GM18520 (cell line): ENCODE results near the gene CLPTM1.
"Not testable (repeated sequence)": the region's sequence is repeated elsewhere in the genome, so short reads cannot be mapped to it uniquely, and the experiment has no call there.

Experiments
- ATAC-seq: cut with Tn5 transposase; IDR thresholded peaks from one replicate; pipeline ENCODE4 v1.9.1; 2021; ENCODE audit not compliant: unreplicated experiment

CLPTM1 gene

DNA sequence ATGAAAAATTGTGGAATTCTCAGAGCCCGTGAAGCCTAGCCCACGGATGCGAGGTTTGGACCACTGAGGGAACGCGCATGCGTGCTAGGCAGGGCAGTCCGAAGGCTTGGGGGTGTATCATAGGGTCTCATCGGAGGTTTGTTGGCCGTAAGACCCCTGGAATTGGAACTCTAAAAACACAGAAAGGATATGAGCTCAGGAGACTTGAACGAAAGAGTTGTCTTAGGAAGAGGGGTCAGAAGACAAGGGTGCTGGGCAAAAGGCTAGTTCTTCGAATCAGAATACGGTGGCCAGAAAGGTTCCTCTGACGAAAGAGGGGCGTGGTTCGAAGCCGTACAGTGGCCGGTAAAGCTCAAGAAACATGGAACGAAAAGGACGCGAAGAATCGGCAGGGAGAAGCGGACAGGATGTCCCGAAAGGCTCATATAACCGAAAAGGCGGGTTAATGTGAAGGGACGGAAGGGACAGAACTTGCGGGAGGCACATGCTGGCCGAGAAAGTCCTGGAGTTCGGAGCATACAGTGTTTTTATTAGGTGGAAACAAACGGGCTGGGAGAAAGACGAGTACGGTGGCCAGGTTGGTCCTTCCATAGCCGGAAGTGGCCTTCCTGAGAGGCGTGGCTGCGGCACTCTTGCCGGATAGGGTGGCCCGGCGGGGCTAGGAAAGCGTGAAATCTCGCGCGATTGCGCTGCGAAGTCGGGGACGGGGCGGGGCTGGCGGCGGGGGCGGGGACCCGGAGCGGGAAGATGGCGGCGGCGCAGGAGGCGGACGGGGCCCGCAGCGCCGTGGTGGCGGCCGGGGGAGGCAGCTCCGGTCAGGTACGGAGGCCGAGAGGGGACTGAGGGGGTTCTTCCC lies at the start of gene CLPTM1:
Gene CLPTM1, plus strand, starts transcription at position 732 of the 856 bp plus-strand sequence. Its CDS starts 16 bp downstream, at position 748.
- ATAC-seq: peak; percentile 82

GRCh38 chr19:44905437-44906160 lies 49.6 kb upstream of the CLPTM1 start, which contains the start of gene APOE:
Gene APOE, plus strand, starts transcription at chr19:44905796. Its CDS starts 829 bp downstream, at chr19:44906625.
- ATAC-seq: no peak

GRCh38 chr19:44907613-44908012 lies 47.6 kb upstream of the CLPTM1 start:
- ATAC-seq: no peak

DNA sequence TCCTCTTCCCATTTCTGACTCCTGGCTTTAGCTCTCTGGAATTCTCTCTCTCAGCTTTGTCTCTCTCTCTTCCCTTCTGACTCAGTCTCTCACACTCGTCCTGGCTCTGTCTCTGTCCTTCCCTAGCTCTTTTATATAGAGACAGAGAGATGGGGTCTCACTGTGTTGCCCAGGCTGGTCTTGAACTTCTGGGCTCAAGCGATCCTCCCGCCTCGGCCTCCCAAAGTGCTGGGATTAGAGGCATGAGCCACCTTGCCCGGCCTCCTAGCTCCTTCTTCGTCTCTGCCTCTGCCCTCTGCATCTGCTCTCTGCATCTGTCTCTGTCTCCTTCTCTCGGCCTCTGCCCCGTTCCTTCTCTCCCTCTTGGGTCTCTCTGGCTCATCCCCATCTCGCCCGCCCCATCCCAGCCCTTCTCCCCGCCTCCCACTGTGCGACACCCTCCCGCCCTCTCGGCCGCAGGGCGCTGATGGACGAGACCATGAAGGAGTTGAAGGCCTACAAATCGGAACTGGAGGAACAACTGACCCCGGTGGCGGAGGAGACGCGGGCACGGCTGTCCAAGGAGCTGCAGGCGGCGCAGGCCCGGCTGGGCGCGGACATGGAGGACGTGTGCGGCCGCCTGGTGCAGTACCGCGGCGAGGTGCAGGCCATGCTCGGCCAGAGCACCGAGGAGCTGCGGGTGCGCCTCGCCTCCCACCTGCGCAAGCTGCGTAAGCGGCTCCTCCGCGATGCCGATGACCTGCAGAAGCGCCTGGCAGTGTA lies 46.9 kb upstream of the CLPTM1 start:
- ATAC-seq: no peak

DNA sequence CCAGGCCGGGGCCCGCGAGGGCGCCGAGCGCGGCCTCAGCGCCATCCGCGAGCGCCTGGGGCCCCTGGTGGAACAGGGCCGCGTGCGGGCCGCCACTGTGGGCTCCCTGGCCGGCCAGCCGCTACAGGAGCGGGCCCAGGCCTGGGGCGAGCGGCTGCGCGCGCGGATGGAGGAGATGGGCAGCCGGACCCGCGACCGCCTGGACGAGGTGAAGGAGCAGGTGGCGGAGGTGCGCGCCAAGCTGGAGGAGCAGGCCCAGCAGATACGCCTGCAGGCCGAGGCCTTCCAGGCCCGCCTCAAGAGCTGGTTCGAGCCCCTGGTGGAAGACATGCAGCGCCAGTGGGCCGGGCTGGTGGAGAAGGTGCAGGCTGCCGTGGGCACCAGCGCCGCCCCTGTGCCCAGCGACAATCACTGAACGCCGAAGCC lies 46.3 kb upstream of the CLPTM1 start:
- ATAC-seq: no peak

GRCh38 chr19:44909775-44910174 lies 45.4 kb upstream of the CLPTM1 start:
- ATAC-seq: no peak

DNA sequence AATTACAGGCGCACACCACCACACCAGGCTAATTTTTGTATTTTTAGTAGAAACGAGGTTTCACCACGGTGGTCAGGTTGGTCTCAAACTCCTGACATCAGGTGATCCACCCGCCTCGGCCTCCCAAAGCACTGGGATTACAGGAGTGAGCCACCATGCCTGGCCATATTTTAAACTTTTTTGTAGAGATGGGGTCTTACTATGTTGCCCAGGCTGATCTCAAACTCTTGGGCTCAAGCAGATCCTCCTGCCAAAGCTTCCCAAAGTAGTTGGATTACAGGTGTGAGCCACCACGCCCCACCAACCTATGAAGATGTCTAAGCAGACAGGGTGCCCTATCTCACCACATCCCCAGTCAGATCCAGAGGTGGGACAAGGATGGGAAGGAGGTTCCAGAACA lies 43.3 kb upstream of the CLPTM1 start:
- not testable (repeated sequence) for ATAC-seq

DNA sequence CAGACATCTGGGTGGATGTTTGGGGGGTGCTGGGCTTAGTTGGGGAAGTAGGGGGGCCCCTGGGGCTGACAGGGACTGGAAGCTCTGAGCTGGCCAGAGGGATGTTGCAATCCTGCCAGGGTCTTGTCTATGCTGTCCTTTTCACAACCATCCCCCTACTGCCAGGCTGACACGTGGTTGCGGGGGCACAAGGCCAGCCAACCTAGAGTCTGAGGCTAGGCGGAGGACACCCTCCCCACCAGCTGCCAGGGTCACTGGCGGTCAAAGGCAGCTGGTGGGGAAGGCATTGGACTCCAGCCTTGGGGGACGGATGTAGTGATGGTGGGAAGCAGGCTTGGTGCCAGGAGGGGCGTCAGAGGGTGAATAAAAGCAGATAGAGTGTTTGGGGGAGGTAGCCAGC lies 42.3 kb upstream of the CLPTM1 start:
- no peak for ATAC-seq

DNA sequence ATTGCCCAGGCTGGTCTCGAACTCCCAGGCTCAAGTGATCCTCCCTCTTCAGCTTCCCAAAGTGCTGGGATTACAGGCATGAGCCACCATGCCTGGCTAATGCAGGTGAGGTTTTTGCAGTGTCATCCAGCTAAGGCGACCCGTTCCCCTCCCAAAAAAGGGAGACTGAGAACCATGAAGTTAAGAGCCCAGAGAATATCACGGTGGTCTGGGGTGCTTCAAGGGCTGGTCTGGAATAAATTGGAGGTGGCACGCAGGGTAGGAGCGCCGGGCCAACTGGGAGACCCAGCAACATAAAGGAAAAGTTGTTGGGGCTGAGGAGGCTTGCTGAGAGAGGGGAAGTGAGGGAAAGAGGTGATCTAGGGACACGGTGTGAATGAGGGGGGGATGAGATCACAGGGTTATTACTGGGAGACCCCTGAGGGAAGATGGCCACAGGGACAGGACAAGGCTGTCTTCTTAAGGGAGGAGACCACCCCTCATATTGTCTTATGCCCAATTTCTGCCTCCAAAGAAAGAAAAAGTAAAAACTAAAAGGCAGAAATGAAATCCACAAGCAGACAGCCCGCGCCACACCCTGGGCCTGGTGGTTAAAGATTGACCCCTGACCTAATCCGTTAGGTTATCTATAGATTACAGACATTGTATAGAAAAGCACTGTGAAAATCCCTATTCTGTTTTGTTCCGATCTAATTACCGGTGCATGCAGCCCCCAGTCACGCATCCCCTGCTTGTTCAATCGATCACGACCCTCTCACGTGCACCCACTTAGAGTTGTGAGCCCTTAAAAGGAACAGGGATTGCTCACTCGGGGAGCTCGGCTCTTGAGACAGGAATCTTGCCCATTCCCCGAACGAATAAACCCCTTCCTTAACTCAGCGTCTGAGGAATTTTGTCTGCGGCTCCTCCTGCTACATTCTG lies 41.4 kb upstream of the CLPTM1 start:
- ATAC-seq: not testable (repeated sequence)

DNA sequence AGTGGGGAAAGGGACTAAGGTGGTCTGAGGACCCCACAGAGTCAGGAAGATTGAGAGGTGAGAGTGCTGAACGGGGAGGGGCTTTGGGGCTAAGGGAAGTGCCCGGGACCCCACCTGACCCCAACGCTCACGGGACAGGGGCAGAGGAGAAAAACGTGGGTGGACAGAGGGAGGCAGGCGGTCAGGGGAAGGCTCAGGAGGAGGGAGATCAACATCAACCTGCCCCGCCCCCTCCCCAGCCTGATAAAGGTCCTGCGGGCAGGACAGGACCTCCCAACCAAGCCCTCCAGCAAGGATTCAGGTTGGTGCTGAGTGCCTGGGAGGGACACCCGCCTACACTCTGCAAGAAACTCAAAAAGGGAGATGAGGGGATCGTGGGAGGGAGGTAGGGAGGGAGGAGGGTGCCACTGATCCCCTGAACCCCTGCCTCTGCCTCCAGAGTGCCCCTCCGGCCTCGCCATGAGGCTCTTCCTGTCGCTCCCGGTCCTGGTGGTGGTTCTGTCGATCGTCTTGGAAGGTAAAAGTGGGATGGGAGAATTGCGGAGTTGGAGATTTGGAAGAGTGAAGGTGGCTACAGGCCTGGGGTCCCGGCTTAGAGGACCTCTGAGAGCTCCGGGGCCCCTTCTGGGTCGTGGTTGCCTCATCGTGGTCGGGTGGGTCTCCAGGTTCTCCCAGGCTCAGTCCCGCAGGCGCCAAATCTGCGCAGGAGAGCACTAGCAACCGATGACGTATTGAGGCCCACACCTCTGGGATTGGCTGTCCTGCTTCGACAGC lies 40.6 kb upstream of the CLPTM1 start, which contains the start of gene APOC1:
Gene APOC1, plus strand, starts transcription at position 176 of the 774 bp plus-strand sequence. Its CDS starts 284 bp downstream, at position 460.
- peak; percentile 91 for ATAC-seq

- ATAC-seq: no peak
Observed at GRCh38 chr19:44924243-44924725, 30.9 kb upstream of the CLPTM1 start.

DNA sequence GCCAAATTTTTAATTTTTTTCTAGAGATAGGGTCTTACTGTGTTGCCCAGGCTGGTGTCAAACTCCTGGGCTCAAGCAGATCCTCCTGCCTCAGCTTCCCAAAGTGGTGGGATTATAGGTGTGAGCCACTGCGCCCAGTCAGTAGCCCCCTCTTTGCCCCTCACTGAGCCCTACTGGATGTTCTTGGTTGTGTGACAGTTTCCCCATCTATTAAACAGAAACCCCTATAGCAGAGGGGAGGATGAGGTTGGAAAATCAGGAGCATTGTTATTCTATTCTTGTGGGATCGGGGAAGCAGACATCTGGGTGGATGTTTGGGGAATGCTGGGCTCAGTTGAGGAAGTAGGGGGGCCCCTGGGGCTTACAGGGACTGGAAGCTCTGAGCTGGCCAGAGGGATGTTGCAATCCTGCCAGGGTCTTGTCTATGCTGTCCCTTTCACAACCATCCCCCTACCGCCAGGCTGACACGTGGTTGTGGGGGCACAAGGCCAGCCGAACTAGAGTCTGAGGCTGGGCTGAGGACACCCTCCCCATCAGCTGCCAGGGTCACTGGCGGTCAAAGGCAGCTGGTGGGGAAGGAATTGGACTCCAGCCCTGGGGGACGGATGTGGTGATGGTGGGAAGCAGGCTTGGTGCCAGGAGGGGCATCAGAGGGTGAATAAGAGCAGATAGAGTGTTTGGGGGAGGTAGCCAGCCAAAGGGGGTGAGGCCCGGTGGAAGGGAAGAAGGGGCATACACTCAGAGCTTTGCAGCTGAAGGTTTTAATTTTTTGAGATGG lies 29.9 kb upstream of the CLPTM1 start:
- ATAC-seq: no peak

DNA sequence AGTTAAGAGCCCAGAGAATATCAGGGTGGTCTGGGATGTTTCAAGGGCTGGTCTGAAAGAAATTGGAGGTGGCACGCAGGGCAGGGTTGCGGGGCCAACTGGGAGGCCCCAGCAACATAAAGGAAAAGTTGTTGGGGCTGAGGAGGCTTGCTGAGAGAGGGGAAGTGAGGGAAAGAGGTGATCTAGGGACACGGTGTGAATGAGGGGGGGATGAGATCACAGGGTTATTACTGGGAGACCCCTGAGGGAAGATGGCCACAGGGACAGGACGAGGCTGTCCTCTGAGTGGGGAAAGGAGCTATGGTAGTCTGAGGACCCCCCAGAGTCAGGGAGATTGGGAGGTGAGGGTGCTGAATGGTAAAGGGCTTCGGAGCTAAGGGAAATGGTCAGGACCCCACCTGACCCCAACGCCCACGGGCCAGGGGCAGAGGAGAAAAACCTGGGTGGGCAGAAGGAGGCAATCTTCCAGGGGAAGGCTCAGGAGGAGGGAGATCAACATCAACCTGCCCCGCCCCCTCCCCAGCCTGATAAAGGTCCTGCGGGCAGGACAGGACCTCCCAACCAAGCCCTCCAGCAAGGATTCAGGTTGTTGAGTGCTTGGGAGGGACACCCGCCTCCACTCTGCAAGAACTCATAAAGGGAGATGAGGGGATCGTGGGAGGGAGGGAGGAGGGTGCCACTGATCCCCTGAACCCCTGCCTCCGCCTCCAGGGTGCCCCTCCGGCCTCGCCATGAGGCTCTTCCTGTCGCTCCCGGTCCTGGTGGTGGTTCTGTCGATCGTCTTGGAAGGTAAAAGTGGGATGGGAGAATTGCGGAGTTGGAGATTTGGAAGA lies 28.7 kb upstream of the CLPTM1 start:
- not testable (repeated sequence) for ATAC-seq

DNA sequence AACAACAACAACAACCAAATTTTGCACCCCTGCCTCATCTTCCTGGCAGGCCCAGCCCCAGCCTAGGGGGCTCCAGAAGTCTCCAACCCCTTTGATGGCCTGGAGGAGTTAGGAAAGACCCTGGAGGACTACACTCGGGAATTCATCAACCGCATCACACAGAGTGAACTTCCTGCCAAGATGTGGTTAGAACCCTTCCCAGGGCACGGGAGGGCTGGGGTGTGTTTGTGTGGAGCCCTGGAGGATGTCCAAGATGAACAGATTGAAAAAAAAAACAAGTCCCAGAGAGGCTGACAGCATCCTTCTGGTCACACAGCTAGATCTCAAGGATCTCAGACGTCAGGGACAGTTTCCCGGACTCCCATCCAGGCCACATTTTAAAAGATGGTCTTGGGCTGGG lies 27.4 kb upstream of the CLPTM1 start:
- no peak for ATAC-seq

- ATAC-seq: no peak
Observed at GRCh38 chr19:44930088-44930487, 25.1 kb upstream of the CLPTM1 start.

DNA sequence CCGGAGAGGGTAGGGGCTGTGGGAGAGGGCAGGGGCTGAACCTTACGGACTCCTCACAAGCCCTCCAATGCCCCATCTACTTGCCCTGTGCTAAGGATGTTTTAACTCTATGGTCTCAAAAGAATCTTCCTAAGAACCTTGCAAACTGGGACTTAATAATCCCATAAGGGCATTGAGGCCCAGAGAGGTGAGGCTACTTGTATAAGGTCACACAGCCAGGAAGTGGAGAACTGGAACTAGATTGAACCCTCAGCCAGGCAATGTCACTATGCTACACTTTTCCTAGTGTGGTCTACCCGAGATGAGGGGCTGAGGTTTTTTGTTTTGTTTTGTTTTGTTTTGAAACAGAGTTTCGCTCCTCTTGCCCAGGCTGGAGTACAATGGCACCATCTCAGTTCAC lies 23.6 kb upstream of the CLPTM1 start:
- no peak for ATAC-seq

GRCh38 chr19:44939668-44940067 lies 15.5 kb upstream of the CLPTM1 start:
- no peak for ATAC-seq
